Astrocyte (in vitro differentiated cells and primary cell): Measurements from ENCODE around the gene UTS2B. TPM values are rescaled to one million over a fixed set of nuclear protein-coding genes. Genes with fewer than 3 reads are reported as not detected.

Experiments
- DNase-seq: peaks from one replicate; pipeline ENCODE4 v3.0.0-alpha.2; 2010; ENCODE audit warnings: low read depth
- FAIRE-seq: peaks from 2 replicates; lab custom pipeline; 2011; peaks lifted over from hg19 to GRCh38; lab: Jason Lieb, UNC
- H2AFZ ChIP-seq: 2 replicates; pipeline ENCODE4 v1.6.0; 2012; ENCODE audit warnings: low read depth, low read length, inconsistent platforms
- H3K27ac ChIP-seq: 2 replicates; pipeline ENCODE4 v1.5.1; 2011; ENCODE audit warnings: low read depth, low read length, inconsistent platforms
- H3K27me3 ChIP-seq: 2 replicates; pipeline ENCODE4 v1.6.0; 2011; ENCODE audit warnings: low read length, inconsistent platforms; ENCODE audit not compliant: insufficient read depth
- H3K36me3 ChIP-seq: 2 replicates; pipeline ENCODE4 v1.5.1; 2011; ENCODE audit warnings: low read length, inconsistent platforms; ENCODE audit not compliant: insufficient read depth
- H3K4me1 ChIP-seq: 2 replicates; pipeline ENCODE4 v1.5.1; 2011; ENCODE audit warnings: low read length, inconsistent platforms; ENCODE audit not compliant: insufficient read depth
- H3K4me2 ChIP-seq: 2 replicates; pipeline ENCODE4 v1.6.0; 2012; ENCODE audit warnings: low read length, inconsistent platforms
- H3K4me3 ChIP-seq: 2 replicates; pipeline ENCODE4 v1.5.1; 2011; ENCODE audit warnings: low read depth, mild to moderate bottlenecking, low read length, inconsistent platforms; ENCODE audit not compliant: insufficient read depth
- H3K79me2 ChIP-seq: 2 replicates; pipeline ENCODE4 v1.6.0; 2012; ENCODE audit warnings: mild to moderate bottlenecking, low read length, inconsistent platforms; ENCODE audit not compliant: insufficient read depth
- H3K9ac ChIP-seq: 2 replicates; pipeline ENCODE4 v1.6.0; 2012; ENCODE audit warnings: mild to moderate bottlenecking, low read length, inconsistent platforms
- H3K9me3 ChIP-seq: 2 replicates; pipeline ENCODE4 v1.5.1; 2012; ENCODE audit warnings: low read depth, mild to moderate bottlenecking, low read length, inconsistent platforms; ENCODE audit not compliant: insufficient read depth
- H4K20me1 ChIP-seq: 2 replicates; pipeline ENCODE4 v1.6.0; 2012; ENCODE audit warnings: low read length, inconsistent platforms; ENCODE audit not compliant: insufficient read depth
- H3K27ac Mint-ChIP-seq: one replicate; pipeline ENCODE4 v1.8.0; 2021; ENCODE audit warnings: mild to moderate bottlenecking, mixed read lengths; ENCODE audit not compliant: unreplicated experiment
- H3K27me3 Mint-ChIP-seq: one replicate; pipeline ENCODE4 v1.8.0; 2021; ENCODE audit warnings: low read depth, mixed read lengths; ENCODE audit not compliant: unreplicated experiment
- H3K36me3 Mint-ChIP-seq: one replicate; pipeline ENCODE4 v1.8.0; 2021; ENCODE audit warnings: low read depth, mixed read lengths; ENCODE audit not compliant: unreplicated experiment
- H3K4me1 Mint-ChIP-seq: one replicate; pipeline ENCODE4 v1.8.0; 2021; ENCODE audit warnings: low read depth, mixed read lengths; ENCODE audit not compliant: unreplicated experiment
- H3K4me3 Mint-ChIP-seq: one replicate; pipeline ENCODE4 v1.8.0; 2021; ENCODE audit warnings: mild to moderate bottlenecking, moderate library complexity, mixed read lengths; ENCODE audit not compliant: unreplicated experiment
- H3K9me3 Mint-ChIP-seq: one replicate; pipeline ENCODE4 v1.8.0; 2021; ENCODE audit warnings: mild to moderate bottlenecking, mixed read lengths; ENCODE audit not compliant: unreplicated experiment
- EZH2 ChIP-seq: IDR thresholded peaks from 2 replicates; pipeline ENCODE4 v1.6.1; 2012; ENCODE audit warnings: mild to moderate bottlenecking, low read length, inconsistent platforms; ENCODE audit not compliant: insufficient read depth
- total RNA-seq: library from RNA; stranded (reverse); gene quantifications from 2 replicates; pipeline ENCODE4 v1.2.1, GENCODE V29; 2021
- TF ChIP-seq, protein P1 (sequence below): IDR thresholded peaks from 2 replicates; pipeline ENCODE4 v1.5.1; 2011; ENCODE audit warnings: low read depth, mild to moderate bottlenecking, inconsistent platforms, low read length, moderate library complexity; ENCODE audit not compliant: insufficient read depth

UTS2B gene
- total RNA-seq, 1 donor from 2014 or later, result 0.75 TPM

- DNase-seq (no peak), FAIRE-seq (no peak)
- no peak overlapping the region for H3K27ac Mint-ChIP-seq
- peaks cover 16% of the 10 kb centered on the region for H3K36me3 Mint-ChIP-seq
- H3K27ac ChIP-seq, result no peak overlapping the region
- H3K79me2 ChIP-seq, result peaks cover 25% of the 10 kb centered on the region
- no peaks in the 10 kb centered on the region for H3K9me3 ChIP-seq
- TF ChIP-seq EZH2, result no peak
- TF ChIP-seq, protein P1, sequence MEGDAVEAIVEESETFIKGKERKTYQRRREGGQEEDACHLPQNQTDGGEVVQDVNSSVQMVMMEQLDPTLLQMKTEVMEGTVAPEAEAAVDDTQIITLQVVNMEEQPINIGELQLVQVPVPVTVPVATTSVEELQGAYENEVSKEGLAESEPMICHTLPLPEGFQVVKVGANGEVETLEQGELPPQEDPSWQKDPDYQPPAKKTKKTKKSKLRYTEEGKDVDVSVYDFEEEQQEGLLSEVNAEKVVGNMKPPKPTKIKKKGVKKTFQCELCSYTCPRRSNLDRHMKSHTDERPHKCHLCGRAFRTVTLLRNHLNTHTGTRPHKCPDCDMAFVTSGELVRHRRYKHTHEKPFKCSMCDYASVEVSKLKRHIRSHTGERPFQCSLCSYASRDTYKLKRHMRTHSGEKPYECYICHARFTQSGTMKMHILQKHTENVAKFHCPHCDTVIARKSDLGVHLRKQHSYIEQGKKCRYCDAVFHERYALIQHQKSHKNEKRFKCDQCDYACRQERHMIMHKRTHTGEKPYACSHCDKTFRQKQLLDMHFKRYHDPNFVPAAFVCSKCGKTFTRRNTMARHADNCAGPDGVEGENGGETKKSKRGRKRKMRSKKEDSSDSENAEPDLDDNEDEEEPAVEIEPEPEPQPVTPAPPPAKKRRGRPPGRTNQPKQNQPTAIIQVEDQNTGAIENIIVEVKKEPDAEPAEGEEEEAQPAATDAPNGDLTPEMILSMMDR, result no peak
- H3K9ac ChIP-seq, result no peak overlapping the region
- H3K4me3 ChIP-seq, result no peak overlapping the region
- no peak overlapping the region for H3K4me2 ChIP-seq
- H3K27me3 Mint-ChIP-seq, result no peaks in the 10 kb centered on the region
- H2AFZ ChIP-seq, result no peak overlapping the region
- no peak overlapping the region for H3K4me3 Mint-ChIP-seq
- no peaks in the 10 kb centered on the region for H4K20me1 ChIP-seq
- no peaks in the 10 kb centered on the region for H3K27me3 ChIP-seq
- no peaks in the 10 kb centered on the region for H3K4me1 ChIP-seq
- H3K36me3 ChIP-seq, result peaks cover 17% of the 10 kb centered on the region
- H3K9me3 Mint-ChIP-seq, result no peaks in the 10 kb centered on the region
- peaks cover 6% of the 10 kb centered on the region for H3K4me1 Mint-ChIP-seq
Observed at GRCh38 chr3:191368755-191369615, 38.7 kb upstream of the UTS2B start.

DNA sequence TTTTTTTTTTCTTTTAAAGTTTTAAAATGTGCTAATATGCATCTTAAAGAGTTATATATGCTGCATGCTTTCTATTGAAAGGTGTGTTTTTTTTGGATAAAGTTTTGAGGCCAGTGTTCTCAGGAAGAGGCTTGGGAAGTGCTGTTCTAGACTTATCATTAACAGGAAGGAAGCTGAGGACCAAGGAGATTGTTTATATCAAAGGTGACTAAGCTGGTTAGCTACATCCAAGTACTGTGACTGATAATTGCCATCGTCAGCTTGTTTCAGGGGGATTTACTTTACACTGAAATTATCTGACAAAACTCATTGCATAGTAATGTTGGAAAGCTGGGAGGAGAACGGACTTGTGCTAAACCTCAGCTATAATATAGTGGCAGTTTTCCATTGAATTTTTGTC, 36.3 kb upstream of the UTS2B start:
- Histone ChIP-seq H3K36me3 (peaks cover 35% of the 10 kb centered on the region), H3K27me3 (no peaks in the 10 kb centered on the region), H2AFZ (no peak overlapping the region), H3K4me3 (no peak overlapping the region), H3K4me1 (no peaks in the 10 kb centered on the region), H3K9me3 (no peaks in the 10 kb centered on the region), H3K79me2 (peaks cover 19% of the 10 kb centered on the region), H4K20me1 (no peaks in the 10 kb centered on the region), H3K27ac (no peak overlapping the region), H3K4me2 (peak overlapping the region; percentile 25), H3K9ac (no peak overlapping the region)
- H3K27me3 Mint-ChIP-seq, result no peaks in the 10 kb centered on the region
- H3K9me3 Mint-ChIP-seq, result no peaks in the 10 kb centered on the region
- H3K27ac Mint-ChIP-seq, result no peak overlapping the region
- H3K4me1 Mint-ChIP-seq, result peaks cover 6% of the 10 kb centered on the region
- DNase-seq (peak; percentile 49), FAIRE-seq (peak; percentile 72)
- H3K36me3 Mint-ChIP-seq, result peaks cover 17% of the 10 kb centered on the region
- TF ChIP-seq EZH2, result no peak
- TF ChIP-seq, protein P1, result no peak
- no peak overlapping the region for H3K4me3 Mint-ChIP-seq

DNA sequence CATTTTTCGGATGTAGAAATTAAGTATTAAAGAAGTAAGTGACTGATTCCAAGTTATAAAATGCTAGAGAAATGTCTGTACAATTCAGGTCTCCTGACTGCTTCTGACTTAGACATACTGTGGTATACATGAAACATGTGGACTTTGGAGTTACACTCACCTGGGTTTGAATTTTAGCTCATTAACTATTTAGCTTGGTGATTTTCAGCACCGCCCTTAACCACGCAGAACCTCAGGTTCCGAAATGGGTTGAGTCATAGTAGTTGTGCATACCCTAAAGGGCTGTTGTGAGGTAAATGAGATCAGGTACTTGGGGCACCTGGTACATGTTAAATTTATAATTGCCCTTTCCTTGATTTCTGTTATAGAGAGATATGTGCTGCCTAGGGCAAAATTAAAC, 32.9 kb upstream of the UTS2B start:
- Mint-ChIP-seq H3K27ac (no peak overlapping the region), H3K4me1 (peaks cover 26% of the 10 kb centered on the region), H3K9me3 (no peaks in the 10 kb centered on the region), H3K4me3 (no peak overlapping the region), H3K27me3 (no peaks in the 10 kb centered on the region), H3K36me3 (peaks cover 22% of the 10 kb centered on the region)
- Histone ChIP-seq H3K9ac (no peak overlapping the region), H3K27ac (no peak overlapping the region), H3K4me2 (no peak overlapping the region), H3K4me3 (no peak overlapping the region), H3K9me3 (no peaks in the 10 kb centered on the region), H3K27me3 (no peaks in the 10 kb centered on the region), H3K4me1 (no peaks in the 10 kb centered on the region), H3K79me2 (peaks cover 52% of the 10 kb centered on the region), H4K20me1 (no peaks in the 10 kb centered on the region), H3K36me3 (peaks cover 50% of the 10 kb centered on the region), H2AFZ (no peak overlapping the region)
- FAIRE-seq, result peak; percentile 20
- TF ChIP-seq, protein P1, result no peak
- TF ChIP-seq EZH2, result no peak
- no peak for DNase-seq
